A549 (cell line): Measurements from ENCODE around the gene ABLIM1. TPM values are rescaled to one million over a fixed set of nuclear protein-coding genes. Genes with fewer than 3 reads are reported as not detected.

ENCODE experiments used
- ATAC-seq, 2 experiments: fragments of 200-7000 bp in 1 of 2; fragments of >200 bp in 1 of 2; cut with Nextera tagmentation in 1 of 2; cut with Tn5 transposase in 1 of 2; 3 replicates each; pipeline versions ENCODE4 v1.8.0 to v1.9.1; 2018 to 2020; ENCODE audit warnings: mild to moderate bottlenecking in 1 of 2, moderate library complexity in 1 of 2
- CTCF ChIA-PET: fragments of 300-600 bp; sonication (Branson Sonifier 250); formaldehyde crosslinking; extraction: SDS; loops from one replicate; lab custom pipeline; 2021; ENCODE audit warnings: antibody characterized with exemption, inconsistent platforms; lab: Yijun Ruan, JAX
- POLR2A ChIA-PET: fragments of 350-600 bp; formaldehyde crosslinking; extraction: SDS; loops from one replicate; lab custom pipeline; 2021; ENCODE audit warnings: antibody characterized with exemption, inconsistent platforms; lab: Yijun Ruan, JAX
- DNase-seq, 2 experiments: peaks; one replicate each; pipeline versions ENCODE4 v3.0.0 to v3.0.0-alpha.2; 2011 to 2016; ENCODE audit warnings: low read depth in 1 of 2, low spot score in 1 of 2
- FAIRE-seq: peaks from 2 replicates; lab custom pipeline; 2011; peaks lifted over from hg19 to GRCh38; lab: Jason Lieb, UNC
- H3K27ac ChIP-seq, 2 experiments: fragments of >200 bp; sonication (Bioruptor Twin); formaldehyde crosslinking; 3 replicates each; pipeline ENCODE4 v1.5.1; 2016 to 2017
- H3K4me1 ChIP-seq: fragments of >200 bp; sonication (Bioruptor Twin); formaldehyde crosslinking; 3 replicates; pipeline ENCODE4 v1.6.1; 2016
- H3K4me2 ChIP-seq: fragments of >200 bp; sonication (Bioruptor Twin); formaldehyde crosslinking; 3 replicates; pipeline ENCODE4 v1.6.1; 2016
- H3K4me3 ChIP-seq: fragments of >200 bp; sonication (Bioruptor Twin); formaldehyde crosslinking; 3 replicates; pipeline ENCODE4 v1.5.1; 2016
- H3K9me3 ChIP-seq: fragments of >200 bp; sonication (Bioruptor Twin); formaldehyde crosslinking; 3 replicates; pipeline ENCODE4 v1.6.1; 2016
- BCL3 ChIP-seq: fragments of >200 bp; sonication (Bioruptor Twin); formaldehyde crosslinking; IDR thresholded peaks from 3 replicates; pipeline ENCODE4 v1.6.1; 2016
- CBX8 ChIP-seq: fragments of 200-600 bp; sonication (generic); IDR thresholded peaks from 2 replicates; pipeline ENCODE4 v1.6.1; 2016
- CEBPB ChIP-seq, 2 experiments: fragments of >200 bp in 1 of 2; sonication (Bioruptor Twin) in 1 of 2; formaldehyde crosslinking in 1 of 2; IDR thresholded peaks; 2 replicates each; pipeline ENCODE4 v1.6.1; 2012 to 2016
- CHD4 ChIP-seq: fragments of 200-600 bp; sonication (generic); IDR thresholded peaks from 2 replicates; pipeline ENCODE4 v1.6.1; 2016; ENCODE audit warnings: antibody characterized with exemption, mild to moderate bottlenecking, borderline replicate concordance
- ESRRA ChIP-seq: fragments of 150-350 bp; IDR thresholded peaks from 2 replicates; pipeline ENCODE4 v1.6.1; 2014; ENCODE audit warnings: mild to moderate bottlenecking, low read length, borderline replicate concordance
- HEYL ChIP-seq: fragments of 250-450 bp; sonication (Bioruptor Pico); IDR thresholded peaks from 2 replicates; pipeline ENCODE4 v1.8.0; 2021; ENCODE audit warnings: mild to moderate bottlenecking, moderate library complexity
- HOXA7 ChIP-seq: fragments of 250-450 bp; sonication (Bioruptor Pico); IDR thresholded peaks from 2 replicates; pipeline ENCODE4 v1.5.0; 2020; ENCODE audit warnings: mild to moderate bottlenecking, moderate library complexity
- KDM5A ChIP-seq: fragments of 200-600 bp; sonication (generic); IDR thresholded peaks from 2 replicates; pipeline ENCODE4 v1.6.1; 2016; ENCODE audit warnings: antibody characterized with exemption, mild to moderate bottlenecking
- MAFK ChIP-seq: fragments of 450-650 bp; IDR thresholded peaks from 2 replicates; pipeline ENCODE4 v1.6.1; 2014; ENCODE audit not compliant: partially characterized antibody
- MAX ChIP-seq: IDR thresholded peaks from 2 replicates; pipeline ENCODE4 v1.6.1; 2012
- PBX3 ChIP-seq: IDR thresholded peaks from 2 replicates; pipeline ENCODE4 v1.6.1; 2012
- PHF8 ChIP-seq: fragments of 200-600 bp; sonication (generic); IDR thresholded peaks from 2 replicates; pipeline ENCODE4 v1.6.1; 2016; ENCODE audit warnings: low read depth, mild to moderate bottlenecking, antibody characterized with exemption, moderate library complexity, borderline replicate concordance
- RAD21 ChIP-seq, 2 experiments: fragments of >200 bp in 1 of 2; sonication (Bioruptor Twin) in 1 of 2; formaldehyde crosslinking in 1 of 2; IDR thresholded peaks in 1 of 2; conservative IDR thresholded peaks in 1 of 2; 2 replicates in 1 of 2; 3 replicates in 1 of 2; pipeline ENCODE4 v1.6.1; 2012 to 2018; ENCODE audit warnings: inconsistent platforms in 1 of 2
- RCOR1 ChIP-seq: fragments of 150-350 bp; IDR thresholded peaks from 2 replicates; pipeline ENCODE4 v1.6.1; 2014; ENCODE audit warnings: antibody characterized with exemption, low read length, low read depth
- USF2 ChIP-seq: fragments of 450-650 bp; IDR thresholded peaks from 2 replicates; pipeline ENCODE4 v1.6.1; 2014; ENCODE audit warnings: antibody characterized with exemption
- ZNF302 ChIP-seq: fragments of 250-450 bp; sonication (Bioruptor Pico); IDR thresholded peaks from 2 replicates; pipeline ENCODE4 v1.9.0; 2021; ENCODE audit warnings: inconsistent platforms, mild to moderate bottlenecking, moderate library complexity
- WGBS: methylation state at CpG from one replicate; pipeline ENCODE4 v1.1.6; 2017; ENCODE audit errors: missing lambda C conversion rate; 5-methylcytosine and 5-hydroxymethylcytosine counted together
- polyA plus RNA-seq, 4 experiments: library from polyadenylated mRNA; depleted of rRNA in 3 of 4; stranded (reverse); fragments of >200 nt; fragmentation: RNase III in 1 of 4; extraction: RNeasy Plus Mini Kit Qiagen cat#74134 plus additional on column Dnase treatment in 1 of 4; gene quantifications; 2 replicates in 3 of 4; 3 replicates in 1 of 4; pipeline ENCODE4 v1.2.3, GENCODE V29; 2011 to 2017

The ABLIM1 gene
- polyA plus RNA-seq, 2 of the 4 experiments (the other 2 are of a cell fraction): 21.4 to 70.2 TPM

- CTCF ChIA-PET: interaction anchor here (1.5 kb wide), 1 partner anchor 122 kb away, joined by 3 read pairs; no protein-coding TSS in a partner anchor
- POLR2A ChIA-PET: no interaction called here
- ATAC-seq: no peak
- no peak for TF ChIP-seq HEYL (CRISPR knock-in tag)
- TF ChIP-seq PBX3: no peak
- no peak for TF ChIP-seq CBX8
- TF ChIP-seq, all 56 proteins: peak for 0
- WGBS: 73% methylated on average over 4 of the region's 4 CpGs
- DNase-seq: no peak
- Histone ChIP-seq H3K4me3 (no peak overlapping the region), H3K4me1 (peaks cover 12% of the 10 kb centered on the region), H3K27ac (no peak overlapping the region), H3K9me3 (no peaks in the 10 kb centered on the region), H3K4me2 (no peak overlapping the region)
- no peak for FAIRE-seq
Observed at GRCh38 chr10:114664127-114664526, 6.1 kb upstream of the ABLIM1 start.

- 73% methylated on average over 8 of the region's 8 CpGs for WGBS
- no peak overlapping the region for H3K4me3 ChIP-seq
- ATAC-seq (no peak), FAIRE-seq (no peak), DNase-seq (no peak)
- CTCF ChIA-PET: interaction anchor here (1.5 kb wide), 1 partner anchor 123 kb away, joined by 3 read pairs; no protein-coding TSS in a partner anchor
- peaks cover 12% of the 10 kb centered on the region for H3K4me1 ChIP-seq
- H3K9me3 ChIP-seq: no peaks in the 10 kb centered on the region
- no peak overlapping the region for H3K4me2 ChIP-seq
- H3K27ac ChIP-seq: no peak overlapping the region
- TF ChIP-seq MAFK (peak; percentile 62), KDM5A (no peak), CEBPB (IDR thresholded peaks at IDR 0.05) (no peak)
- POLR2A ChIA-PET: no interaction called here
Observed at GRCh38 chr10:114663626-114664025, 5.6 kb upstream of the ABLIM1 start.

GRCh38 chr10:114662646-114663217 is 4.7 kb upstream of the ABLIM1 start:
- ChIA-PET POLR2A (no interaction called here), CTCF (interaction anchor here (1.4 to 1.5 kb wide), 2 partner anchors 12 to 124 kb away, joined by 3 to 5 read pairs; no protein-coding TSS in a partner anchor)
- no peak overlapping the region for H3K4me2 ChIP-seq
- DNase-seq (no peak), FAIRE-seq (no peak), ATAC-seq (no peak)
- H3K27ac ChIP-seq: no peak overlapping the region
- WGBS: 82% methylated on average over 5 of the region's 5 CpGs
- no peaks in the 10 kb centered on the region for H3K9me3 ChIP-seq
- peaks cover 12% of the 10 kb centered on the region for H3K4me1 ChIP-seq
- TF ChIP-seq ESRRA (no peak), BCL3 (no peak), HEYL (CRISPR knock-in tag) (no peak), HOXA7 (CRISPR knock-in tag) (no peak), CHD4 (no peak)
- H3K4me3 ChIP-seq: no peak overlapping the region

- Histone ChIP-seq H3K4me1 (peaks cover 12% of the 10 kb centered on the region), H3K4me2 (no peak overlapping the region), H3K9me3 (no peaks in the 10 kb centered on the region), H3K4me3 (no peak overlapping the region), H3K27ac (no peak overlapping the region)
- ChIA-PET POLR2A (no interaction called here), CTCF (interaction anchor here (0.6 to 1.4 kb wide), 2 partner anchors 11 to 115 kb away, joined by 5 read pairs; no protein-coding TSS in a partner anchor)
- TF ChIP-seq USF2 (no peak), RAD21 (conservative IDR thresholded peaks at IDR 0.05 in 1 of 2, IDR thresholded peaks at IDR 0.05 in 1 of 2) (no peak), ZNF302 (CRISPR knock-in tag) (no peak), PHF8 (no peak), MAX (no peak), RCOR1 (no peak), MAFK (no peak)
- 77% methylated on average over 3 of the region's 3 CpGs for WGBS
- DNase-seq (no peak), ATAC-seq (no peak), FAIRE-seq (no peak)
Observed at GRCh38 chr10:114661212-114661880, 3.3 kb upstream of the ABLIM1 start.
